AG04450 (cell line): Measurements from ENCODE around the gene CDKN3. TPM values are rescaled to one million over a fixed set of nuclear protein-coding genes. Genes with fewer than 3 reads are reported as not detected.
"Not testable (repeated sequence)": the region's sequence is repeated elsewhere in the genome, so short reads cannot be mapped to it uniquely, and the experiment has no call there.

Experiments
- CTCF ChIA-PET: fragments of 300-600, 350-600 bp; formaldehyde crosslinking; extraction: SDS; loops from one replicate; lab custom pipeline; 2022; ENCODE audit warnings: antibody characterized with exemption, inconsistent platforms; lab: Charles Lee
- POLR2A ChIA-PET: fragments of 350-600 bp; formaldehyde crosslinking; extraction: SDS; loops from one replicate; lab custom pipeline; 2021; ENCODE audit warnings: antibody characterized with exemption, inconsistent platforms; lab: Yijun Ruan, JAX
- DNase-seq: peaks from one replicate; pipeline ENCODE4 v3.0.0-alpha.2; 2011; ENCODE audit warnings: low read depth, low spot score
- H3K27ac ChIP-seq: one replicate; pipeline ENCODE4 v1.5.1; 2012; ENCODE audit warnings: low read depth, low read length, control low read depth
- H3K27me3 ChIP-seq: one replicate; pipeline ENCODE4 v1.6.0; 2012; ENCODE audit warnings: low read length; ENCODE audit not compliant: control insufficient read depth, insufficient read depth
- H3K4me3 ChIP-seq: 2 replicates; pipeline ENCODE4 v1.5.1; 2011; ENCODE audit warnings: mild to moderate bottlenecking, low read depth, low read length, control low read depth
- H3K9me3 ChIP-seq: 2 replicates; pipeline ENCODE4 v1.5.1; 2012; ENCODE audit warnings: low read length; ENCODE audit not compliant: control insufficient read depth, insufficient read depth
- CTCF ChIP-seq: IDR thresholded peaks from 2 replicates; pipeline ENCODE4 v1.5.1; 2011; ENCODE audit warnings: low read depth, low read length, control low read depth, inconsistent platforms
- polyA plus RNA-seq: library from polyadenylated mRNA; depleted of rRNA; stranded (reverse); fragments of >200 nt; gene quantifications from 2 replicates; pipeline ENCODE4 v1.2.3, GENCODE V29; 2011

The CDKN3 gene
- polyA plus RNA-seq, 1 experiment, result 28.9 TPM

DNA sequence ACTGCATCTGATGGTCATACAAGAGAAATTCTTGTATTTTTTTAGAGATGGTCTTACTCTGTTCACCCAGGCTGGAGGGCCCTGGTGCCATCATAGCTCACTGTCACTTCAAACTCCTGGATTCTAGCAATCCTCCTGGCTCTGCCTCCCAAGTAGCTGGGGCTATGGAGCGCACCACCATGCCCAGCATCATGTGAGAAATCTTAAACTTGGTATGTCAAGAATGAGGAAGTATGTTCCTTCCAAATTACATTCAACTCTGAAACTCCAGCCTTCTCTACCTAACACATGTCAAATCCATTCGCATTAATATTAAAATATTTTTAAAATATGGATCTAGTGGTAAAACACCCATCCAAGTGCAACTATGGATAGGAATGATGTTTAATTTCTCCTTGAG, 27.5 kb upstream of the CDKN3 start:
- no peak overlapping the region for H3K4me3 ChIP-seq
- DNase-seq, result no peak
- no peak overlapping the region for H3K27ac ChIP-seq
- H3K27me3 ChIP-seq, result no peaks in the 10 kb centered on the region
- no peak for TF ChIP-seq CTCF
- ChIA-PET CTCF (no interaction called here), POLR2A (no interaction called here)
- no peaks in the 10 kb centered on the region for H3K9me3 ChIP-seq

- no peak for TF ChIP-seq CTCF
- H3K9me3 ChIP-seq, result no peaks in the 10 kb centered on the region
- ChIA-PET POLR2A (no interaction called here), CTCF (interaction anchor here (1.1 kb wide), 1 partner anchor 23 kb away, joined by 4 read pairs; no protein-coding TSS in a partner anchor)
- H3K27me3 ChIP-seq, result no peaks in the 10 kb centered on the region
- H3K4me3 ChIP-seq, result no peak overlapping the region
- no peak overlapping the region for H3K27ac ChIP-seq
- no peak for DNase-seq
These were observed 26.2 kb upstream of the CDKN3 start for GRCh38 chr14:54370323-54371198.

GRCh38 chr14:54374117-54374884, 22.5 kb upstream of the CDKN3 start:
- POLR2A ChIA-PET, result interaction anchor here (0.6 kb wide), 1 partner anchor 848 kb away, joined by 3 read pairs; no protein-coding TSS in a partner anchor
- no peaks in the 10 kb centered on the region for H3K9me3 ChIP-seq
- CTCF ChIA-PET, result interaction anchor here (0.8 kb wide), 1 partner anchor 22 kb away, joined by 3 read pairs; the partner anchor contains the start of gene CDKN3
- no peak overlapping the region for H3K4me3 ChIP-seq
- peaks cover 12% of the 10 kb centered on the region for H3K27me3 ChIP-seq
- no peak overlapping the region for H3K27ac ChIP-seq
- no peak for TF ChIP-seq CTCF
- no peak for DNase-seq

- CTCF ChIA-PET, result interaction anchor here (0.6 to 1.2 kb wide), 2 partner anchors 11 to 15 kb away, joined by 3 read pairs; no protein-coding TSS in a partner anchor
These were observed 19.3 kb upstream of the CDKN3 start for GRCh38 chr14:54377501-54377900.

DNA sequence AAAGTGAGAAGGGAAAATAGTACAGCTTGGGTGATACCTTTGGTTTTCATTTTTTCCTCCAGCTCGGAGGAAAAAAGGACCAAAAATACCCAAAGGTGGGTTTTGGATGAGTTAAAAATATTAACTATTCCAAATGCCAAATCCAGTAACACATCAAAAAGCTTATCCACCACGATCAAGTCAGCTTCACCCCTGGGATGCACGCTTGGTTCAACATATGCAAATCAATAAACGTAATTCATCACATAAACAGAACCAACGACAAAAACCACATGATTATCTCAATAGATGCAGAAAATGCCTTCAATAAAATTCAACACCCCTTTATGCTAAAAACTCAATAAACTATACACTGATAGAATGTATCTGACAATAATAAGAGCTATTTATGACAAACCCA, 17.9 kb upstream of the CDKN3 start:
- H3K9me3 ChIP-seq, H3K4me3 ChIP-seq, DNase-seq, POLR2A ChIA-PET, CTCF ChIA-PET, H3K27ac ChIP-seq: not testable (repeated sequence)
- H3K27me3 ChIP-seq, result peaks cover 12% of the 10 kb centered on the region

More at GRCh38 chr14:54377501-54377900, 19.3 kb upstream of the CDKN3 start:
- DNase-seq, result no peak
- no peak for TF ChIP-seq CTCF
- Histone ChIP-seq H3K27ac (no peak overlapping the region), H3K27me3 (peaks cover 12% of the 10 kb centered on the region), H3K9me3 (no peaks in the 10 kb centered on the region), H3K4me3 (no peak overlapping the region)
- POLR2A ChIA-PET, result no interaction called here

DNA sequence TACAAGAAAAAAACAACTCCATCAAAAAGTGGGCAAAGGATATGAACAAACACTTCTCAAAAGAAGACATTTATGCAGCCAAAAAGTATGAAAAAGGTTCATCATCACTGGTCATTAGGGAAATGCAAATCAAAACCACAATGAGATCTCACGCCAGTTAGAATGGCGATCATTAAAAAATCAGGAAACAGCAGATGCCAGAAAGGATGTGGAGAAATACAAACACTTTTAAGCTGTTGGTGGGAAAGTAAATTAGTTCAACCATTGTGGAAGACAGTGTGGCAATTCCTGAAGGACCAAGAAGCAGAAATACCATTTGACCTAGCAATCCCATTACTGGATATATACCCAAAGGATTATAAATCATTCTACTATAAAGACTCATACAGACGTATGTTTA, 16.2 kb upstream of the CDKN3 start:
- DNase-seq, H3K9me3 ChIP-seq, H3K4me3 ChIP-seq, POLR2A ChIA-PET, H3K27ac ChIP-seq: not testable (repeated sequence)
- H3K27me3 ChIP-seq, result peaks cover 14% of the 10 kb centered on the region
- CTCF ChIA-PET, result interaction anchor here (1.8 kb wide), 1 partner anchor 32 kb away, joined by 4 read pairs; no protein-coding TSS in a partner anchor
